HEK293 (cell line): ENCODE results near the gene ZNF22.
A peak's percentile ranks its signal among the peaks of the same experiment; 100 is the strongest.

Source experiments
- CTCF ChIA-PET: fragments of 350-600 bp; formaldehyde crosslinking; extraction: SDS; loops from one replicate; lab custom pipeline; 2021; ENCODE audit warnings: antibody characterized with exemption; lab: Yijun Ruan, JAX
- POLR2A ChIA-PET: fragments of 300-600 bp; formaldehyde crosslinking; extraction: SDS; loops from one replicate; lab custom pipeline; 2020; ENCODE audit warnings: antibody characterized with exemption, inconsistent platforms; lab: Yijun Ruan, JAX
- H3K27ac ChIP-seq: fragments of 200-500 bp; sonication (Bioruptor generic); 2 replicates; pipeline ENCODE4 v1.5.1; 2014; ENCODE audit warnings: low read depth, low read length, control low read depth, inconsistent platforms; ENCODE audit errors: extremely low read depth
- H3K36me3 ChIP-seq, 2 experiments: fragments of 200-500 bp in 1 of 2; sonication (Bioruptor generic) in 1 of 2; 1 replicate in 1 of 2; 2 replicates in 1 of 2; pipeline ENCODE4 v1.5.1; 2014 to 2017; ENCODE audit warnings: inconsistent platforms in 2 of 2, low read length in 2 of 2; ENCODE audit not compliant: control insufficient read depth in 2 of 2, insufficient read depth in 1 of 2
- H3K4me1 ChIP-seq: fragments of 200-500 bp; sonication (Bioruptor generic); 2 replicates; pipeline ENCODE4 v1.5.1; 2014; ENCODE audit warnings: mild to moderate bottlenecking, low read length, inconsistent platforms; ENCODE audit not compliant: control insufficient read depth, insufficient read depth
- H3K4me3 ChIP-seq: 2 replicates; pipeline ENCODE4 v1.5.1; 2011; ENCODE audit warnings: low read depth, mild to moderate bottlenecking, control low read depth, low read length, moderate library complexity
- H3K9me3 ChIP-seq: fragments of 200-500 bp; sonication (Bioruptor generic); 2 replicates; pipeline ENCODE4 v1.5.1; 2014; ENCODE audit warnings: low read depth, low read length, inconsistent platforms; ENCODE audit not compliant: control insufficient read depth, insufficient read depth
- ELK4 ChIP-seq: IDR thresholded peaks from 2 replicates; pipeline ENCODE4 v1.6.1; 2011; ENCODE audit warnings: mild to moderate bottlenecking, low read depth, low read length, borderline replicate concordance
- GLIS1 ChIP-seq: fragments of 450-650 bp; formaldehyde crosslinking; IDR thresholded peaks from 2 replicates; pipeline ENCODE4 v1.5.1; 2016; ENCODE audit warnings: missing biosample characterization, missing genetic modification characterization
- HOXA7 ChIP-seq: sonication (generic); formaldehyde crosslinking; IDR thresholded peaks from 2 replicates; pipeline ENCODE4 v1.8.1; 2022; ENCODE audit warnings: missing genetic modification reagents, borderline replicate concordance
- IKZF3 ChIP-seq: fragments of 450-650 bp; IDR thresholded peaks from 2 replicates; pipeline ENCODE4 v1.5.0; 2018; ENCODE audit warnings: missing biosample characterization, mild to moderate bottlenecking, missing genetic modification characterization, moderate library complexity
- INSM2 ChIP-seq: fragments of 450-650 bp; formaldehyde crosslinking; IDR thresholded peaks from 2 replicates; pipeline ENCODE4 v1.5.1; 2016; ENCODE audit warnings: missing biosample characterization, missing genetic modification characterization
- KLF17 ChIP-seq: fragments of 450-650 bp; formaldehyde crosslinking; IDR thresholded peaks from 2 replicates; pipeline ENCODE4 v1.5.1; 2016; ENCODE audit warnings: missing biosample characterization, missing genetic modification characterization
- PBX3 ChIP-seq: sonication (generic); formaldehyde crosslinking; IDR thresholded peaks from 2 replicates; pipeline ENCODE4 v1.8.1; 2022; ENCODE audit warnings: mild to moderate bottlenecking, moderate library complexity, missing genetic modification reagents
- PRDM1 ChIP-seq: fragments of 450-650 bp; formaldehyde crosslinking; IDR thresholded peaks from 2 replicates; pipeline ENCODE4; 2016; ENCODE audit warnings: missing biosample characterization, missing genetic modification characterization
- SETDB1 ChIP-seq: IDR thresholded peaks from one replicate; pipeline ENCODE4 v1.6.1; 2017; ENCODE audit warnings: mild to moderate bottlenecking, low read length, moderate library complexity, mixed read lengths; ENCODE audit not compliant: insufficient read length
- ZBTB49 ChIP-seq: fragments of 450-650 bp; formaldehyde crosslinking; IDR thresholded peaks from 2 replicates; pipeline ENCODE4 v1.5.1; 2016; ENCODE audit warnings: missing biosample characterization, missing genetic modification characterization, low read depth
- ZFHX2 ChIP-seq: fragments of 450-650 bp; formaldehyde crosslinking; conservative IDR thresholded peaks from 2 replicates; pipeline ENCODE4 v1.5.1; 2016; ENCODE audit warnings: missing biosample characterization, missing genetic modification characterization
- ZNF155 ChIP-seq: fragments of 450-650 bp; formaldehyde crosslinking; IDR thresholded peaks from 2 replicates; pipeline ENCODE4 v1.5.1; 2016; ENCODE audit warnings: missing biosample characterization, missing genetic modification characterization
- ZNF341 ChIP-seq: fragments of 450-650 bp; formaldehyde crosslinking; IDR thresholded peaks from 2 replicates; pipeline ENCODE4; 2016; ENCODE audit warnings: low read depth, missing biosample characterization, missing genetic modification characterization
- ZNF366 ChIP-seq: fragments of 450-650 bp; formaldehyde crosslinking; conservative IDR thresholded peaks from 2 replicates; pipeline ENCODE4 v1.5.1; 2016; ENCODE audit warnings: missing biosample characterization, missing genetic modification characterization
- ZNF394 ChIP-seq: fragments of 450-650 bp; formaldehyde crosslinking; IDR thresholded peaks from 2 replicates; pipeline ENCODE4 v1.5.1; 2016; ENCODE audit warnings: missing biosample characterization, missing genetic modification characterization, mild to moderate bottlenecking, moderate library complexity, borderline replicate concordance
- ZNF473 ChIP-seq: fragments of 450-650 bp; formaldehyde crosslinking; IDR thresholded peaks from 2 replicates; pipeline ENCODE4 v1.5.1; 2017; ENCODE audit warnings: missing biosample characterization, missing genetic modification characterization
- ZNF48 ChIP-seq: fragments of 450-650 bp; formaldehyde crosslinking; IDR thresholded peaks from 2 replicates; pipeline ENCODE4 v1.5.1; 2016; ENCODE audit warnings: missing biosample characterization, missing genetic modification characterization
- ZNF610 ChIP-seq: fragments of 450-650 bp; formaldehyde crosslinking; IDR thresholded peaks from 2 replicates; pipeline ENCODE4 v1.5.1; 2016; ENCODE audit warnings: missing biosample characterization, missing genetic modification characterization, borderline replicate concordance
- ZNF624 ChIP-seq: fragments of 450-650 bp; formaldehyde crosslinking; IDR thresholded peaks from 2 replicates; pipeline ENCODE4 v1.5.1; 2017; ENCODE audit warnings: missing biosample characterization, missing genetic modification characterization
- ZNF660 ChIP-seq: fragments of 450-650 bp; IDR thresholded peaks from 2 replicates; pipeline ENCODE4 v1.5.1; 2018; ENCODE audit warnings: missing biosample characterization, mild to moderate bottlenecking, missing genetic modification characterization

ZNF22 gene

GRCh38 chr10:44956226-44956625 is 44.5 kb upstream of the ZNF22 start:
- TF ChIP-seq ELK4 (no peak), INSM2 (tag by site-specific recombination) (no peak), ZNF624 (no peak), ZNF341 (tag by site-specific recombination) (no peak), HOXA7 (CRISPR knock-in tag) (no peak), ZNF48 (no peak), ZNF660 (tag by site-specific recombination) (no peak), ZNF155 (tag by site-specific recombination) (no peak), GLIS1 (tag by site-specific recombination) (no peak), ZNF610 (tag by site-specific recombination) (no peak), ZNF394 (tag by site-specific recombination) (no peak), ZFHX2 (tag by site-specific recombination) (no peak), PBX3 (CRISPR knock-in tag) (no peak), ZBTB49 (tag by site-specific recombination) (no peak)
- Histone ChIP-seq H3K4me1 (peaks cover 2% of the 10 kb centered on the region; the same call in 1 of the 2 replicates), H3K4me3 (no peak overlapping the region), H3K9me3 (no peaks in the 10 kb centered on the region), H3K36me3 (no peaks in the 10 kb centered on the region), H3K27ac (no peak overlapping the region)
- ChIA-PET POLR2A (no interaction called here), CTCF (interaction anchor here (1.0 kb wide), 1 partner anchor 12 kb away, joined by 6 read pairs; no protein-coding TSS in a partner anchor)

- ChIA-PET CTCF (interaction anchor here (1.0 to 1.3 kb wide), 3 partner anchors 10 to 1272 kb away, joined by 3 to 8 read pairs (median 3); no protein-coding TSS in a partner anchor), POLR2A (no interaction called here)
- Histone ChIP-seq H3K4me3 (no peak overlapping the region), H3K36me3 (no peaks in the 10 kb centered on the region), H3K27ac (no peak overlapping the region), H3K9me3 (no peaks in the 10 kb centered on the region), H3K4me1 (peaks cover 2% of the 10 kb centered on the region; the same call in 1 of the 2 replicates)
- no peak for TF ChIP-seq ZBTB49 (tag by site-specific recombination)
- TF ChIP-seq KLF17 (tag by site-specific recombination), result no peak
- peak; percentile 75 for TF ChIP-seq PRDM1 (tag by site-specific recombination)
- 0 out of 2 replicates have a peak, but pooled peaks have one; percentile 13 for TF ChIP-seq ZNF473
- 0 out of 2 replicates have a peak, but pooled peaks have one; percentile 19 for TF ChIP-seq IKZF3 (tag by site-specific recombination)
- peak; percentile 99 for TF ChIP-seq ZNF366 (tag by site-specific recombination)
- TF ChIP-seq SETDB1, result peak; percentile 50
Observed at GRCh38 chr10:44956717-44957706, 43.7 kb upstream of the ZNF22 start.
